Measurements from ENCODE around the gene SPECC1L.

DNA sequence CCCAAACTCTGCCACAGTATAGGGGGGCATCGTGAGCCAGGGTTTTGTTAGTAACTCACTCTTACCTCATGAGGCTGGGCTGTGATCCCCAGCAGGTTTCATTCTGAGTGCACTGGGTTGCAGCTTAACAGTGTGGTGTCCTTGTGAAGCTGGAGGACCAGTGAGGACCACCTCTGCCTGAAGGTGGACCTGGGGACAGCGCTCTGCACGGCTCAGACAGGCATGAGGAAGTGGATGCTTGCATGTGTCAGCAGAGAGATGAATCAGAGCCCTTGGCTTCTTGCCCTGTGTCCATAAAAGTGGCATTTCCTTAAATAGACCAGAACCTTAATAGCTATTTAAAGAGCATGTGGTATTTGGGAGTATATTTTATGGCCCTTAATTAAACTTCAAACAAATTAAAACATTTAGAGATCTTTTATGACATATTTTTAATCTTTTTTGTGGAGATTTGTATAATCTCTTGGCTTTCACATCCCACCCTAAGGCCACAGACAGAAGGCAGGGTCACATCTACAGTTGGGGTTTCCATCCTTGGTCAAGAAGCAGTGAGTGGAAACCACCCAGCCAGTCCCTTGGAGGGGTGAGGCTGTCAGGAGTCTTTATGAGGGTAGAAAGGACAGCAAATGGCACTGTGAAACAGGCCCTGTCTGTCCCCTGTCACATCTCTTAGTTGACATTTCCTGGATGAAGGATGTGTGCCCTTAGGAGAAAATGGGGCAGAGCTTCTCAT, 132.0 kb downstream of the SPECC1L start:
- TF ChIP-seq, protein P1, sequence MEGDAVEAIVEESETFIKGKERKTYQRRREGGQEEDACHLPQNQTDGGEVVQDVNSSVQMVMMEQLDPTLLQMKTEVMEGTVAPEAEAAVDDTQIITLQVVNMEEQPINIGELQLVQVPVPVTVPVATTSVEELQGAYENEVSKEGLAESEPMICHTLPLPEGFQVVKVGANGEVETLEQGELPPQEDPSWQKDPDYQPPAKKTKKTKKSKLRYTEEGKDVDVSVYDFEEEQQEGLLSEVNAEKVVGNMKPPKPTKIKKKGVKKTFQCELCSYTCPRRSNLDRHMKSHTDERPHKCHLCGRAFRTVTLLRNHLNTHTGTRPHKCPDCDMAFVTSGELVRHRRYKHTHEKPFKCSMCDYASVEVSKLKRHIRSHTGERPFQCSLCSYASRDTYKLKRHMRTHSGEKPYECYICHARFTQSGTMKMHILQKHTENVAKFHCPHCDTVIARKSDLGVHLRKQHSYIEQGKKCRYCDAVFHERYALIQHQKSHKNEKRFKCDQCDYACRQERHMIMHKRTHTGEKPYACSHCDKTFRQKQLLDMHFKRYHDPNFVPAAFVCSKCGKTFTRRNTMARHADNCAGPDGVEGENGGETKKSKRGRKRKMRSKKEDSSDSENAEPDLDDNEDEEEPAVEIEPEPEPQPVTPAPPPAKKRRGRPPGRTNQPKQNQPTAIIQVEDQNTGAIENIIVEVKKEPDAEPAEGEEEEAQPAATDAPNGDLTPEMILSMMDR (IDR thresholded peaks at IDR 0.05; ENCODE audit: control extremely low read depth in 1 of 3, insufficient read depth in 1 of 3, low read depth in 1 of 3, low read length in 3 of 3): no peak
- TF ChIP-seq POLR2A (IDR thresholded peaks at IDR 0.05; ENCODE audit: control extremely low read depth in 1 of 2, low read depth in 2 of 2, low read length in 2 of 2) (no peak), POLR2AphosphoS5 (IDR thresholded peaks at IDR 0.05; ENCODE audit: low read depth, low read length) (no peak), MAFK (IDR thresholded peaks at IDR 0.05; ENCODE audit: low read depth, low read length) (no peak), SUZ12 (IDR thresholded peaks at IDR 0.05; ENCODE audit: low read length) (no peak), CREB1 (IDR thresholded peaks at IDR 0.05) (no peak), RFX5 (IDR thresholded peaks at IDR 0.05; ENCODE audit: borderline replicate concordance, low read depth, low read length) (no peak), EZH2 (IDR thresholded peaks at IDR 0.05; ENCODE audit: low read depth, low read length, severe bottlenecking) (no peak), EP300 (IDR thresholded peaks at IDR 0.05; ENCODE audit: borderline replicate concordance in 1 of 2, low read depth in 2 of 2, low read length in 2 of 2) (no peak), SP1 (IDR thresholded peaks at IDR 0.05; ENCODE audit: low read depth, low read length) (no peak), YY1 (IDR thresholded peaks at IDR 0.05; ENCODE audit: low read depth, low read length) (no peak), BRCA1 (IDR thresholded peaks at IDR 0.05; ENCODE audit: low read depth, low read length) (no peak), CHD2 (IDR thresholded peaks at IDR 0.05; ENCODE audit: low read length) (no peak)
